Uterus (tissue), 4 donors: ENCODE measurements around the gene CD99. TPM values are rescaled to one million over a fixed set of nuclear protein-coding genes. Genes with fewer than 3 reads are reported as not detected.

Source experiments
- DNase-seq, 2 donors: peaks; one replicate each; pipeline ENCODE4 v3.0.0-alpha.2; 2019 to 2020
- H3K27ac ChIP-seq, 2 donors: fragments of 200-600 bp; sonication (generic); 1 replicate in 1 of 2; 2 replicates in 1 of 2; pipeline ENCODE4 v1.5.1; 2016 to 2018
- H3K27me3 ChIP-seq, 2 donors: fragments of 200-600 bp; sonication (generic); one replicate each; pipeline ENCODE4 v1.5.1; 2018 to 2019; ENCODE audit warnings: control low read depth in 1 of 2
- H3K36me3 ChIP-seq, 2 donors: fragments of 200-600 bp; sonication (generic); one replicate each; pipeline ENCODE4 v1.5.1; 2019; ENCODE audit warnings: control low read depth in 1 of 2
- H3K4me1 ChIP-seq, 2 donors: fragments of 200-600 bp; sonication (generic); one replicate each; pipeline ENCODE4 v1.5.1; 2018 to 2019; ENCODE audit warnings: control low read depth in 1 of 2
- H3K4me3 ChIP-seq, 2 donors: fragments of 200-600 bp; sonication (generic); 1 replicate in 1 of 2; 2 replicates in 1 of 2; pipeline ENCODE4 v1.5.1; 2018 to 2019; ENCODE audit warnings: mild to moderate bottlenecking in 1 of 2
- H3K9me3 ChIP-seq, 2 donors: fragments of 200-600 bp; sonication (generic); one replicate each; pipeline ENCODE4 v1.5.1; 2019; ENCODE audit warnings: control low read depth in 1 of 2
- CTCF ChIP-seq, 4 experiments: fragments of 200-600 bp in 2 of 4; fragments of 450-650 bp in 2 of 4; sonication (generic) in 2 of 4; IDR thresholded peaks; one replicate each; pipeline ENCODE4 v1.5.1; 2016 to 2019; ENCODE audit warnings: antibody characterized with exemption in 4 of 4, mild to moderate bottlenecking in 2 of 4, moderate library complexity in 1 of 4
- POLR2A ChIP-seq, 2 donors: fragments of 450-650 bp; IDR thresholded peaks; one replicate each; pipeline ENCODE4 v1.6.1; 2016; ENCODE audit warnings: antibody characterized with exemption in 2 of 2, mild to moderate bottlenecking in 1 of 2, moderate library complexity in 1 of 2
- intact Hi-C: fragments of 100-400 bp; cut with DNase I; formaldehyde crosslinking; loops from one replicate; pipeline ENCODE4 v1.15.1; 2023; ENCODE audit warnings: low total_unique reads
- total RNA-seq, 4 donors: library from RNA; depleted of rRNA in 3 of 4; stranded (reverse); fragments of >200 nt in 3 of 4; gene quantifications; one replicate each; pipeline versions ENCODE4 v1.1.0 to v1.2.4, GENCODE V29; 2014 to 2023
- donor health status: DM: yes; HTN: yes; CAD: no.

The CD99 gene
- total RNA-seq, 4 donors from 2014 or later: 81.9 to 329 (median 202) TPM

DNA sequence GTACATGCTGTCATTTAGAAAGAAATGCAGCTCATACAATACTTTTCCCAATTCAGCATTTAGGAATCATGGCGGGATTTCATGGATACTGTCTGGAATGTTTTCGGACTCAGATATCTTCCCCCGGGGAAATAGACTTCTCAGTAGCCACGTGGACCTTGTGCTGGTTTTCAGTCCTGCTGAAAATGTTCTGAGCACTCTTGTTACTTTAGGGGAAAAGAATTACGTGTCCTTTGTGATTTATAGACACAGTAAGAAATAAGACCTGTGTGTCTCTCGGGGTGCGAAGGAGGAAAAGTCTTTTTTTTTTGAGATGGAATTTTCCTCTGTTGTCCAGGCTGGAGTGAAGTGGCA, 3.8 kb downstream of the CD99 start:
- Histone ChIP-seq H3K36me3 (no peaks in the 10 kb centered on the region), H3K4me3 (no peak overlapping the region), H3K9me3 (no peaks in the 10 kb centered on the region), H3K27me3 (no peaks in the 10 kb centered on the region), H3K4me1 (peaks cover 6 to 30% of the 10 kb centered on the region in 2 donors), H3K27ac (peak overlapping the region; percentile 54 to 89)
- no peak for DNase-seq
- TF ChIP-seq CTCF (IDR thresholded peaks at IDR 0.05) (no peak), POLR2A (IDR thresholded peaks at IDR 0.05) (no peak)
- intact Hi-C loops: loop anchor here (10.0 kb wide), 1 partner anchor 80 kb away; no protein-coding TSS in a partner anchor

GRCh38 chrX:2696698-2697215, 5.7 kb downstream of the CD99 start:
- Histone ChIP-seq H3K4me3 (no peak overlapping the region), H3K9me3 (no peaks in the 10 kb centered on the region), H3K36me3 (no peaks in the 10 kb centered on the region), H3K4me1 (peaks cover 6 to 23% of the 10 kb centered on the region in 2 donors), H3K27me3 (no peaks in the 10 kb centered on the region), H3K27ac (peak overlapping the region in 1 of 2 donors; percentile 54)
- DNase-seq: no peak
- TF ChIP-seq POLR2A (IDR thresholded peaks at IDR 0.05): no peak
- no peak for TF ChIP-seq CTCF (IDR thresholded peaks at IDR 0.05)
- intact Hi-C loops: loop anchor here (10.0 kb wide), 1 partner anchor 82 kb away; no protein-coding TSS in a partner anchor

GRCh38 chrX:2697306-2697705, 6.2 kb downstream of the CD99 start:
- DNase-seq: no peak
- peak overlapping the region in 1 of 2 donors; percentile 54 for H3K27ac ChIP-seq
- peaks cover 6 to 27% of the 10 kb centered on the region in 2 donors for H3K4me1 ChIP-seq
- H3K4me3 ChIP-seq: no peak overlapping the region
- no peaks in the 10 kb centered on the region for H3K36me3 ChIP-seq
- TF ChIP-seq POLR2A (IDR thresholded peaks at IDR 0.05): no peak
- no peak for TF ChIP-seq CTCF (IDR thresholded peaks at IDR 0.05)
- intact Hi-C loops: loop anchor here (10.0 kb wide), 1 partner anchor 83 kb away; no protein-coding TSS in a partner anchor
- H3K27me3 ChIP-seq: no peaks in the 10 kb centered on the region
- H3K9me3 ChIP-seq: no peaks in the 10 kb centered on the region

DNA sequence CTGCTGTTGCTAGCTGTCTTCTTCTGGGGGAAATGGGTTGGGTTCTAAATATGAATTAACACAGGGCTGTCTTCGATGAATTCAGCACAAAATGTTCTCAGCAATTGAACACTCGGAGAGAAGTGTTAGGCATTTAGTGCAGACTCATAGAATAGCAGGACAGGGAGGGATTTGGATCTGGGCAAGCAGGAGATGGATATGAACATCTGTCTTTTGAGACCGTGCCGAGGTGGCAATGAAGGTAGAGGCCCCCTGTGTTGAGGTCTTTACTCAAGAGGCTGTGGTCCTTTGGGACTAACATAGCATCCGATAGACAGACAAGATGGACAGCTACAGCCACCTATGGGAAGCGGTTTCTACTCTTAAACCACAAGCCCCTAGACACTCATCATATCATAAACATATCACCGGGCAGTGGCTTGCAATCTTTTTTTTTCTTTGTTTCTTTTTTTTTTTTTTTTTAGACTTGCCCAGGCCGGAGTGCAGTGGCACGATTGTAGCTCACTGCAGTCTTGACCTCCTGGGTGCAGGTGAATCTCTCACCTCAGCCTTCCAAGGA, 6.7 kb downstream of the CD99 start:
- Histone ChIP-seq H3K4me1 (peaks cover 6 to 23% of the 10 kb centered on the region in 2 donors), H3K4me3 (no peak overlapping the region), H3K36me3 (no peaks in the 10 kb centered on the region), H3K27me3 (no peaks in the 10 kb centered on the region), H3K27ac (no peak overlapping the region), H3K9me3 (no peaks in the 10 kb centered on the region)
- no peak for TF ChIP-seq POLR2A (IDR thresholded peaks at IDR 0.05)
- TF ChIP-seq CTCF (IDR thresholded peaks at IDR 0.05): no peak
- intact Hi-C loops: loop anchor here (10.0 kb wide), 1 partner anchor 83 kb away; no protein-coding TSS in a partner anchor
- no peak for DNase-seq

DNA sequence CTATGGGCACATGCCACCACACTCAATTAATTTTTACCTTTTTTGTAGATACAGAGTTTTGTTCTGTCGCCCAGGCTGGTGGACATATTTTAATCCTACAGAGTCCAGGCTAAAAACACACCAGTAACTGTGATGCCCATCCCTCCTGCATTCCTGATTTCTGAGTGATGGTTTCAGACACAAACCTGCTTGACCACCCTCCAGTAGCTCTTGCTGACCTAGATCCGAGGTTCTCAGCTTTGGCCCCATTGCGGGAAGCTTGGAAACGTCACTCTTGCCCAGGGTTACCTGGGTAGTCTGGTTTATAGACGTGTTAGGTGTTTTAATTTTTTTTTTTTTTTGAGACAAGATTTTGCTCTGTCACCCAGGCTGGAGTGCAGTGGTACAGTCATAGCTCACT, 7.5 kb downstream of the CD99 start:
- Histone ChIP-seq H3K27ac (no peak overlapping the region), H3K27me3 (no peaks in the 10 kb centered on the region), H3K4me1 (peaks cover 6 to 21% of the 10 kb centered on the region in 2 donors), H3K4me3 (no peak overlapping the region), H3K9me3 (no peaks in the 10 kb centered on the region), H3K36me3 (no peaks in the 10 kb centered on the region)
- DNase-seq: no peak
- TF ChIP-seq CTCF (IDR thresholded peaks at IDR 0.05) (no peak), POLR2A (IDR thresholded peaks at IDR 0.05) (no peak)
- intact Hi-C loops: loop anchor here (10.0 kb wide), 1 partner anchor 84 kb away; no protein-coding TSS in a partner anchor
